ENCODE results near the gene ALAS1. TPM values are rescaled to one million over a fixed set of nuclear protein-coding genes. Genes with fewer than 3 reads are reported as not detected.

The ALAS1 gene
- total and polyA plus RNA-seq, 9 of the 15 experiments (the other 6 are each of a cell fraction or from before 2014, with no cell fraction given), result 21.4 to 49.5 (median 34.4) TPM

DNA sequence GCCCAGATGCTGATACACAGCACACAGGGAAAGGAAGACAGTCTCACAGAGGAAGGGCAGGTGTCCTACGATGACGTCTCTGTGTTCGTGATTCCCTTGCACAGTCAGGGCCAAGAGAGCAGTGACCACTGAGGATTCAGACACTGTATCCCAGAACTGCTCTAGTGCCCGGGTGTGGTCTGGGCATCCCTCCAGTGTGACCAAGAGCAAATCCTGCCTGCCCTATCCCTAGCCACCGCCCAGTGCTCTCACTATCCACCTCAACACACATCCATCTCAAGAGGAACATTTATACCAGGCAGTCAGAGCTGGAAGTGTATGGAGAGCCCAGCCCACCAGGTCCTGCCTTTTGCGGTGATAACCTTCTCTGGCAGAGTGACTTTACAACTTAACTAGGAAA, 51.7 kb downstream of the ALAS1 start:
- TF ChIP-seq, protein P1, sequence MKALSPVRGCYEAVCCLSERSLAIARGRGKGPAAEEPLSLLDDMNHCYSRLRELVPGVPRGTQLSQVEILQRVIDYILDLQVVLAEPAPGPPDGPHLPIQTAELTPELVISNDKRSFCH (CRISPR knock-in tag; IDR thresholded peaks at IDR 0.05), result no peak
- TF ChIP-seq, protein P1 (tag; IDR thresholded peaks at IDR 0.05), result no peak
- TF ChIP-seq SMAD2 (IDR thresholded peaks at IDR 0.05; ENCODE audit: low read depth, low read length), result no peak
- H3K9me3 ChIP-seq (replicated peaks; ENCODE audit: control insufficient read depth, insufficient read depth, low read depth, low read length), result no peaks in the 10 kb centered on the region
- H3K36me3 ChIP-seq (ENCODE audit: control insufficient read depth, insufficient read depth, low read length), result peaks cover 43% of the 10 kb centered on the region; the same call in 2 of the 3 replicates
- in situ Hi-C loops (cut with MboI), result no loop called here
- intact Hi-C loops (cut with micrococcal nuclease), result no loop called here
- H3K27me3 ChIP-seq (ENCODE audit: control insufficient read depth in 2 of 2, insufficient read depth in 2 of 2, low read length in 2 of 2), result no peaks in the 10 kb centered on the region
- 84% methylated on average over 5 of the region's 6 CpGs for WGBS (ENCODE audit: insufficient coverage, low coverage, missing lambda C conversion rate)
- no peak overlapping the region for H3K9ac ChIP-seq (ENCODE audit: insufficient read depth in 1 of 2, low read depth in 2 of 2, low read length in 2 of 2)
- H3K4me1 ChIP-seq (replicated peaks in 1 of 2; ENCODE audit: control insufficient read depth in 2 of 2, insufficient read depth in 2 of 2, low read length in 2 of 2), result peaks cover 11 to 21% of the 10 kb centered on the region in 2 experiments; a peak in 4 of 5 replicates
- no peak overlapping the region for H3K27ac ChIP-seq (ENCODE audit: extremely low read depth, low read depth, low read length)
- no TSS peak for BruUV-seq (replicated peaks)
- H4K20me1 ChIP-seq (replicated peaks; ENCODE audit: control insufficient read depth, insufficient read depth, low read length), result 0 out of 2 replicates have a peak, but pooled peaks cover 6% of the 10 kb centered on the region
- no peaks in the 10 kb centered on the region for H3K79me2 ChIP-seq (ENCODE audit: control insufficient read depth, insufficient read depth, low read length)
- H3K9me1 ChIP-seq (ENCODE audit: control insufficient read depth, insufficient read depth, low read length), result no peaks in the 10 kb centered on the region
- ChIA-PET CTCF (ENCODE audit: low intra/inter-chr PET ratio) (no interaction called here), POLR2A (interaction anchor here (0.7 to 1.7 kb wide), 5 partner anchors 9 to 27 kb away, joined by 4 to 10 read pairs (median 4); no protein-coding TSS in a partner anchor)
- DNase-seq (ENCODE audit: extremely low read depth in 1 of 4, low spot score in 3 of 4) (no peak), ATAC-seq (no peak), FAIRE-seq (no peak)
- no peak overlapping the region for H2AFZ ChIP-seq (ENCODE audit: low read depth, low read length)
- H3K4me3 ChIP-seq, result no peak overlapping the region
- no peak overlapping the region for H3K4me2 ChIP-seq (ENCODE audit: insufficient read depth, low read length)

GRCh38 chr3:52250122-52250521, 52.2 kb downstream of the ALAS1 start:
- DNase-seq (ENCODE audit: extremely low read depth in 1 of 4, low spot score in 3 of 4) (no peak), ATAC-seq (no peak), FAIRE-seq (no peak)
- in situ Hi-C loops (cut with MboI), result no loop called here
- H3K9ac ChIP-seq (ENCODE audit: insufficient read depth in 1 of 2, low read depth in 2 of 2, low read length in 2 of 2), result no peak overlapping the region
- H3K4me3 ChIP-seq, result no peak overlapping the region
- BruUV-seq (replicated peaks), result no TSS peak
- ChIA-PET CTCF (ENCODE audit: low intra/inter-chr PET ratio) (no interaction called here), POLR2A (interaction anchor here (0.5 to 1.7 kb wide), 5 partner anchors 9 to 562 kb away, joined by 3 to 7 read pairs (median 4); no protein-coding TSS in a partner anchor)
- H3K27me3 ChIP-seq (ENCODE audit: control insufficient read depth in 2 of 2, insufficient read depth in 2 of 2, low read length in 2 of 2), result no peaks in the 10 kb centered on the region
- peaks cover 46% of the 10 kb centered on the region; the same call in 2 of the 3 replicates for H3K36me3 ChIP-seq (ENCODE audit: control insufficient read depth, insufficient read depth, low read length)
- H3K9me3 ChIP-seq (replicated peaks; ENCODE audit: control insufficient read depth, insufficient read depth, low read depth, low read length), result no peaks in the 10 kb centered on the region
- WGBS (ENCODE audit: insufficient coverage, low coverage, missing lambda C conversion rate), result 60% methylated on average over 1 of the region's 1 CpG
- H3K4me2 ChIP-seq (ENCODE audit: insufficient read depth, low read length), result no peak overlapping the region
- 0 out of 2 replicates have a peak, but pooled peaks cover 6% of the 10 kb centered on the region for H4K20me1 ChIP-seq (replicated peaks; ENCODE audit: control insufficient read depth, insufficient read depth, low read length)
- H3K79me2 ChIP-seq (ENCODE audit: control insufficient read depth, insufficient read depth, low read length), result no peaks in the 10 kb centered on the region
- no peak overlapping the region for H2AFZ ChIP-seq (ENCODE audit: low read depth, low read length)
- intact Hi-C loops (cut with micrococcal nuclease), result no loop called here
- TF ChIP-seq, protein P2, sequence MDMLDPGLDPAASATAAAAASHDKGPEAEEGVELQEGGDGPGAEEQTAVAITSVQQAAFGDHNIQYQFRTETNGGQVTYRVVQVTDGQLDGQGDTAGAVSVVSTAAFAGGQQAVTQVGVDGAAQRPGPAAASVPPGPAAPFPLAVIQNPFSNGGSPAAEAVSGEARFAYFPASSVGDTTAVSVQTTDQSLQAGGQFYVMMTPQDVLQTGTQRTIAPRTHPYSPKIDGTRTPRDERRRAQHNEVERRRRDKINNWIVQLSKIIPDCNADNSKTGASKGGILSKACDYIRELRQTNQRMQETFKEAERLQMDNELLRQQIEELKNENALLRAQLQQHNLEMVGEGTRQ (CRISPR knock-in tag; IDR thresholded peaks at IDR 0.05), result no peak
- TF ChIP-seq, protein P3, sequence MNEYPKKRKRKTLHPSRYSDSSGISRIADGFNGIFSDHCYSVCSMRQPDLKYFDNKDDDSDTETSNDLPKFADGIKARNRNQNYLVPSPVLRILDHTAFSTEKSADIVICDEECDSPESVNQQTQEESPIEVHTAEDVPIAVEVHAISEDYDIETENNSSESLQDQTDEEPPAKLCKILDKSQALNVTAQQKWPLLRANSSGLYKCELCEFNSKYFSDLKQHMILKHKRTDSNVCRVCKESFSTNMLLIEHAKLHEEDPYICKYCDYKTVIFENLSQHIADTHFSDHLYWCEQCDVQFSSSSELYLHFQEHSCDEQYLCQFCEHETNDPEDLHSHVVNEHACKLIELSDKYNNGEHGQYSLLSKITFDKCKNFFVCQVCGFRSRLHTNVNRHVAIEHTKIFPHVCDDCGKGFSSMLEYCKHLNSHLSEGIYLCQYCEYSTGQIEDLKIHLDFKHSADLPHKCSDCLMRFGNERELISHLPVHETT (CRISPR knock-in tag; conservative IDR thresholded peaks at IDR 0.05 in 1 of 2, IDR thresholded peaks at IDR 0.05 in 1 of 2), result no peak
- TF ChIP-seq ELF4 (CRISPR knock-in tag; IDR thresholded peaks at IDR 0.05) (no peak), ZNF77 (CRISPR knock-in tag; IDR thresholded peaks at IDR 0.05) (no peak), SRSF7 (optimal IDR thresholded peaks at IDR 0.05; ENCODE audit: low read depth, low read length) (no peak)
- H3K27ac ChIP-seq (ENCODE audit: extremely low read depth, low read depth, low read length), result no peak overlapping the region
- no peaks in the 10 kb centered on the region for H3K9me1 ChIP-seq (ENCODE audit: control insufficient read depth, insufficient read depth, low read length)
- H3K4me1 ChIP-seq (replicated peaks in 1 of 2; ENCODE audit: control insufficient read depth in 2 of 2, insufficient read depth in 2 of 2, low read length in 2 of 2), result peaks cover 8 to 18% of the 10 kb centered on the region in 2 experiments; a peak in 4 of 5 replicates

Measured in K562 (cell line).